Cerebellar cortex (tissue), 1 donor: ENCODE measurements around the gene TRIM72.
A peak's percentile ranks its signal among the peaks of the same experiment; 100 is the strongest.
"Not testable (repeated sequence)": the region's sequence is repeated elsewhere in the genome, so short reads cannot be mapped to it uniquely, and the experiment has no call there.

Experiments used
- DNase-seq: peaks from one replicate; pipeline ENCODE4 v3.0.0-alpha.2; 2015; ENCODE audit warnings: low spot score

TRIM72 gene

GRCh38 chr16:31190818-31191444 is 23.0 kb upstream of the TRIM72 start:
- no peak for DNase-seq

- DNase-seq: no peak
These were observed 22.1 kb upstream of the TRIM72 start for GRCh38 chr16:31191697-31192428.

- no peak for DNase-seq
These were observed 20.9 kb upstream of the TRIM72 start for GRCh38 chr16:31192856-31193642.

GRCh38 chr16:31193874-31194273 is 20.0 kb upstream of the TRIM72 start:
- DNase-seq: no peak

GRCh38 chr16:31194898-31195297 is 19.0 kb upstream of the TRIM72 start:
- DNase-seq: no peak

GRCh38 chr16:31195861-31196260 is 18.1 kb upstream of the TRIM72 start:
- DNase-seq: not testable (repeated sequence)

GRCh38 chr16:31196324-31197088 is 17.4 kb upstream of the TRIM72 start:
- no peak for DNase-seq

- DNase-seq: peak; percentile 30
These were observed 15.6 kb upstream of the TRIM72 start for GRCh38 chr16:31198207-31198882.

GRCh38 chr16:31199430-31200041 is 14.4 kb upstream of the TRIM72 start:
- DNase-seq: peak; percentile 27

GRCh38 chr16:31200111-31200510 is 13.8 kb upstream of the TRIM72 start:
- not testable (repeated sequence) for DNase-seq

GRCh38 chr16:31200821-31201568 is 12.9 kb upstream of the TRIM72 start:
- DNase-seq: peak; percentile 37

- peak; percentile 40 for DNase-seq
These were observed 12.1 kb upstream of the TRIM72 start for GRCh38 chr16:31201582-31202413.

GRCh38 chr16:31202414-31203375 is 11.2 kb upstream of the TRIM72 start, which contains the start of gene PYCARD:
PYCARD (minus strand) TSS chr16:31202760; CDS start chr16:31202690, 70 bp downstream.
- DNase-seq: peak; percentile 46

- DNase-seq: no peak
These were observed 8.8 kb upstream of the TRIM72 start for GRCh38 chr16:31204871-31205666.

- no peak for DNase-seq
These were observed 7.1 kb upstream of the TRIM72 start for GRCh38 chr16:31206776-31207175.

GRCh38 chr16:31213342-31213741 is 577 bp upstream of the TRIM72 start:
- no peak for DNase-seq

- peak; percentile 24 for DNase-seq
These were observed 878 bp downstream of the TRIM72 start for GRCh38 chr16:31214708-31215286.
